ENCODE results near the gene FBXL22.

Gene FBXL22

GRCh38 chr15:63573533-63573932 is 23.7 kb upstream of the FBXL22 start:
- no peak overlapping the region for H3K4me3 ChIP-seq (ENCODE audit: control insufficient read depth, low read depth, low read length)
- TF ChIP-seq CTCF (IDR thresholded peaks at IDR 0.05; ENCODE audit: control insufficient read depth, insufficient read depth, low read depth, low read length, missing control alignments): no peak
- DNase-seq (ENCODE audit: low read depth): no peak

GRCh38 chr15:63575312-63575711 is 21.9 kb upstream of the FBXL22 start:
- no peak for TF ChIP-seq CTCF (IDR thresholded peaks at IDR 0.05; ENCODE audit: control insufficient read depth, insufficient read depth, low read depth, low read length, missing control alignments)
- no peak overlapping the region for H3K4me3 ChIP-seq (ENCODE audit: control insufficient read depth, low read depth, low read length)
- no peak for DNase-seq (ENCODE audit: low read depth)

- H3K4me3 ChIP-seq (ENCODE audit: control insufficient read depth, low read depth, low read length): no peak overlapping the region
- DNase-seq (ENCODE audit: low read depth): no peak
- TF ChIP-seq CTCF (IDR thresholded peaks at IDR 0.05; ENCODE audit: control insufficient read depth, insufficient read depth, low read depth, low read length, missing control alignments): no peak
Measured at GRCh38 chr15:63576441-63576840, 20.7 kb upstream of the FBXL22 start.

- no peak for TF ChIP-seq CTCF (IDR thresholded peaks at IDR 0.05; ENCODE audit: control insufficient read depth, insufficient read depth, low read depth, low read length, missing control alignments)
- no peak overlapping the region for H3K4me3 ChIP-seq (ENCODE audit: control insufficient read depth, low read depth, low read length)
- no peak for DNase-seq (ENCODE audit: low read depth)
Measured at GRCh38 chr15:63582179-63582578, 15.0 kb upstream of the FBXL22 start.

GRCh38 chr15:63582718-63583426 is 14.3 kb upstream of the FBXL22 start:
- peak; percentile 75 for DNase-seq (ENCODE audit: low read depth)
- TF ChIP-seq CTCF (IDR thresholded peaks at IDR 0.05; ENCODE audit: control insufficient read depth, insufficient read depth, low read depth, low read length, missing control alignments): no peak
- H3K4me3 ChIP-seq (ENCODE audit: control insufficient read depth, low read depth, low read length): no peak overlapping the region

GRCh38 chr15:63586790-63587189 is 10.4 kb upstream of the FBXL22 start:
- H3K4me3 ChIP-seq (ENCODE audit: control insufficient read depth, low read depth, low read length): no peak overlapping the region
- DNase-seq (ENCODE audit: low read depth): no peak
- TF ChIP-seq CTCF (IDR thresholded peaks at IDR 0.05; ENCODE audit: control insufficient read depth, insufficient read depth, low read depth, low read length, missing control alignments): no peak

Measured in AG09309 (cell line).